PFSK-1 (cell line): ENCODE measurements around the gene TLE4.

Source experiments
- FOXP2 ChIP-seq: optimal IDR thresholded peaks from 2 replicates; pipeline ENCODE3; 2011; ENCODE audit warnings: borderline replicate concordance, control low read depth, inconsistent platforms; ENCODE audit not compliant: insufficient read depth; ENCODE audit errors: extremely low read length, extremely low read depth
- POLR2AphosphoS5 ChIP-seq: IDR thresholded peaks from 2 replicates; pipeline ENCODE4 v1.6.1; 2012; ENCODE audit warnings: low read depth, mild to moderate bottlenecking, control low read depth, low read length, moderate library complexity
- SIN3A ChIP-seq: IDR thresholded peaks from 2 replicates; pipeline ENCODE4 v1.6.1; 2012; ENCODE audit warnings: mild to moderate bottlenecking, low read length, moderate library complexity, borderline replicate concordance; ENCODE audit not compliant: insufficient read depth
- TAF1 ChIP-seq: IDR thresholded peaks from 2 replicates; pipeline ENCODE4 v1.6.1; 2012; ENCODE audit warnings: low read length, control low read depth, borderline replicate concordance; ENCODE audit not compliant: insufficient read depth
- TF ChIP-seq, protein P1 (sequence below), 2 experiments: IDR thresholded peaks; 2 replicates each; pipeline versions ENCODE4 v1.6.1 to v1.8.0; 2011 to 2012; ENCODE audit warnings: low read depth in 2 of 2, low read length in 2 of 2, control low read depth in 1 of 2, inconsistent platforms in 1 of 2, mild to moderate bottlenecking in 1 of 2, moderate library complexity in 1 of 2; ENCODE audit not compliant: insufficient read depth in 1 of 2

TLE4 gene

DNA sequence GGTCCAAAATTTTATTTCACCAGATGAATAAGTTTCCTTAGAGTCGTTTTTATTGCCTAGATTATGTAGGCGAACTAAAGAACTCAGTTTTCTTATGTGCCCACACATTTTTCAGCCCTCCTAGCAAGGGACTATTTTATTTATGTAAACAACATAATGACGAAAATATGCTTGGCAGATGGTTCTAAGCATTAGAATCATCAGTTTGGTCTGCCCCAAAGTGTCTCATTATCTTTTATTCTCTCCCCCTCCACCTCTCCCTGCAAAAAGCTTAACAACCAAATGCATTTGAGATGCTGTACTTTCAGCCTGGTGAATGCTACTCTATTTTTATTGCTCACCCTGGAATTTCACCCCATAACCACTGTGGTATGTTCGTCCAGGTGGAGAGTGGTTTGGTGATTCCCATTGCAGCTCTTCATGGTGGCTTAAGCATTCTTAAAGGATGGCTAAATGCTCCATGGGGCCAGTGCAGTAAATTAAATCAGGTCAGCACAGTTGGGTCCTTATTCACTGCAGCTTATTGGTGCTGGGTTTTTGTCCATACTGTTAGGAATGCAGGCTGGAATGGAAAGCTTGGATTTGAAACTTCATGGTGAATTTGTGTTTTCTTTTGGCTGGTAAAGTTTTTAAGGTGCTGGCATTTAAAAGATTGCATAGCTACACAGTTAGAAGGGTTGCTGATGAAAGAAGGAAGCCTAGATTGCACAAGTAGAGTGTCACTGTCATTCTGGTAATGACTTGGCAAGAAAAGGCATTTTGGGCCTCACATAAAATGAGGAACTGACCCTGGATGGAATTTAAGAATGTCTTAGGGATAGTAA, 39.2 kb downstream of the TLE4 start:
- TF ChIP-seq POLR2AphosphoS5 (no peak), SIN3A (no peak), FOXP2 (no peak), TAF1 (no peak)
- TF ChIP-seq, protein P1, sequence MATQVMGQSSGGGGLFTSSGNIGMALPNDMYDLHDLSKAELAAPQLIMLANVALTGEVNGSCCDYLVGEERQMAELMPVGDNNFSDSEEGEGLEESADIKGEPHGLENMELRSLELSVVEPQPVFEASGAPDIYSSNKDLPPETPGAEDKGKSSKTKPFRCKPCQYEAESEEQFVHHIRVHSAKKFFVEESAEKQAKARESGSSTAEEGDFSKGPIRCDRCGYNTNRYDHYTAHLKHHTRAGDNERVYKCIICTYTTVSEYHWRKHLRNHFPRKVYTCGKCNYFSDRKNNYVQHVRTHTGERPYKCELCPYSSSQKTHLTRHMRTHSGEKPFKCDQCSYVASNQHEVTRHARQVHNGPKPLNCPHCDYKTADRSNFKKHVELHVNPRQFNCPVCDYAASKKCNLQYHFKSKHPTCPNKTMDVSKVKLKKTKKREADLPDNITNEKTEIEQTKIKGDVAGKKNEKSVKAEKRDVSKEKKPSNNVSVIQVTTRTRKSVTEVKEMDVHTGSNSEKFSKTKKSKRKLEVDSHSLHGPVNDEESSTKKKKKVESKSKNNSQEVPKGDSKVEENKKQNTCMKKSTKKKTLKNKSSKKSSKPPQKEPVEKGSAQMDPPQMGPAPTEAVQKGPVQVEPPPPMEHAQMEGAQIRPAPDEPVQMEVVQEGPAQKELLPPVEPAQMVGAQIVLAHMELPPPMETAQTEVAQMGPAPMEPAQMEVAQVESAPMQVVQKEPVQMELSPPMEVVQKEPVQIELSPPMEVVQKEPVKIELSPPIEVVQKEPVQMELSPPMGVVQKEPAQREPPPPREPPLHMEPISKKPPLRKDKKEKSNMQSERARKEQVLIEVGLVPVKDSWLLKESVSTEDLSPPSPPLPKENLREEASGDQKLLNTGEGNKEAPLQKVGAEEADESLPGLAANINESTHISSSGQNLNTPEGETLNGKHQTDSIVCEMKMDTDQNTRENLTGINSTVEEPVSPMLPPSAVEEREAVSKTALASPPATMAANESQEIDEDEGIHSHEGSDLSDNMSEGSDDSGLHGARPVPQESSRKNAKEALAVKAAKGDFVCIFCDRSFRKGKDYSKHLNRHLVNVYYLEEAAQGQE (IDR thresholded peaks at IDR 0.05; ENCODE audit: insufficient read depth in 1 of 2, low read depth in 2 of 2, low read length in 2 of 2) = no peak

DNA sequence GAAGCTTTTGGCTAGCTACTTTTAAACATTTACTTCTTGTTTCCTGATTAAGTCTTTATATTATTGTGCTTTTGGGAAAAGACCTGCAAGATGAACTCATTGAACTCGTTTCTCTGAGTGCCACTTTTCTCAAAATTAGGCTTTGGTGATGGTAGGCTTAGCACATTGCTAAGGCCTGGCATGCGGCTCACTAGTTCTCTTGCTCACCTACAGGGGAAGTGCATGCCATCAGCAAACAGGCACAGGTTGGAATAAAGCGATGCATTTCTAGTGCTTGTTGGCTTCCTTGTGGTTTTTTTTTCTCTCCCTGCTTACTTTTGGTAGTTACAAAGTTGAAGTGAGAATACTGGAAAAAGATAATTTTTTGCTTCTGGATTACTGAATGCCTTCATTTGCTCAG, 41.4 kb downstream of the TLE4 start:
- TF ChIP-seq FOXP2 (no peak), TAF1 (no peak), POLR2AphosphoS5 (no peak), SIN3A (no peak)
- TF ChIP-seq, protein P1 (IDR thresholded peaks at IDR 0.05; ENCODE audit: insufficient read depth in 1 of 2, low read depth in 2 of 2, low read length in 2 of 2) = no peak

DNA sequence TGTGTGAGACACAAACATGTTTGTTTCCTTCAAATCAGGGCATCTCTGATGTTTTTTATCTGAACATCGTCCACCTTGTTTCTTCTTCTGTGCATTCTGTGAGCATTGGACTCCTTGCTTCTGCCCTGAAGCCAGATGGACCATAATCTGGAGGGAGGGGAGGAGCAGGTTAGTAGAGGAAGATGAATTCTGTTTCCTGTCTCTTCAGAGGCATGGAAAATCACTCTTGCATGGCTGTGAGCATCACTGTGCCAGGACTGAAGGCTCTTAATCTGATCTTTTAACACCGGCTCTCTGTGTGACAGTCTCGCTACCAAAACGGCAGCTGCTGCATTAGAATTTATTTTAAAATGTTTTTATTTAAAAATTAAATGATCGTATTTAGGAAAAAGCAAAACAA, 43.3 kb downstream of the TLE4 start:
- TF ChIP-seq SIN3A = no peak
- TF ChIP-seq TAF1 = no peak
- TF ChIP-seq FOXP2 = no peak
- TF ChIP-seq, protein P1 (IDR thresholded peaks at IDR 0.05; ENCODE audit: insufficient read depth in 1 of 2, low read depth in 2 of 2, low read length in 2 of 2) = no peak
- no peak for TF ChIP-seq POLR2AphosphoS5

DNA sequence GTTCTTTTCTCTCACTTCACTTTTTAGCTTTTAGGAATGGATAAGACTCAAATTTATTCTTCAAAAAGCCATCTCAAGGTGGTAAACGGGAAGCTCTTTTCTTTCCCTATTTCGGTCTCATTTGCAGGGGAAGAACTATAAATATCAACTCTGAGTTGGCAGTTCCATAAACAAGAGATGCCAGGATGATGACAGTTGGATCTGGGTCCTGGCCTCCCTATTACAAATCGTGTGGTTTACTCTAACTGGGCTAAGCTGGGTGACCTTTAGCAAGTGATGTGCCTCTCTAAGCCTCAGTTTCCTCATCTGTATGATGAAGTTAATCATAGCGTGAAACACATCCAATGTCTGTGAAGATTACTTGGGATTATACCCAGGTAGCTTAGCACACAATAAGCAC, 44.2 kb downstream of the TLE4 start:
- TF ChIP-seq POLR2AphosphoS5 (no peak), TAF1 (no peak), SIN3A (no peak), FOXP2 (no peak)
- TF ChIP-seq, protein P1 (IDR thresholded peaks at IDR 0.05; ENCODE audit: insufficient read depth in 1 of 2, low read depth in 2 of 2, low read length in 2 of 2) = no peak
